ENCODE measurements around the gene CHIC2.

DNA sequence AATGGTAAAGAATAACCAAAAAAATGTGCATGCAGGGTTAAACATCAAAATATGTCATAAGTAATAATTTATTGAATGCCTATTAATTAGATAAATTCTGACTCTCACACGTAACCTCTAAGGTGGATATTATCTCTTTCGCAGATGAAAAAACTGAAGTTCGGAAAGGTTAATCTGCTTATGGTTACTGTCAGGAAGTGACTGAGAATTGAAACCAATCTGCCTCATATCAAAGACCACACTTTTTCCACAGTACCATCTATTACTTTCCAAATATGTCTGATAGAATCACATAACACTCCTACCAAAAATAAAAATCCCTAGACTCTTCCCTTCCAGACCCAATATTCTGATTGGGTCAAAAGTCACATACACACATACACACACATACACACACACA is 6.2 kb downstream of the CHIC2 start:
- TF ChIP-seq POLR2A (IDR thresholded peaks at IDR 0.05) = no peak
- TF ChIP-seq, protein P1, sequence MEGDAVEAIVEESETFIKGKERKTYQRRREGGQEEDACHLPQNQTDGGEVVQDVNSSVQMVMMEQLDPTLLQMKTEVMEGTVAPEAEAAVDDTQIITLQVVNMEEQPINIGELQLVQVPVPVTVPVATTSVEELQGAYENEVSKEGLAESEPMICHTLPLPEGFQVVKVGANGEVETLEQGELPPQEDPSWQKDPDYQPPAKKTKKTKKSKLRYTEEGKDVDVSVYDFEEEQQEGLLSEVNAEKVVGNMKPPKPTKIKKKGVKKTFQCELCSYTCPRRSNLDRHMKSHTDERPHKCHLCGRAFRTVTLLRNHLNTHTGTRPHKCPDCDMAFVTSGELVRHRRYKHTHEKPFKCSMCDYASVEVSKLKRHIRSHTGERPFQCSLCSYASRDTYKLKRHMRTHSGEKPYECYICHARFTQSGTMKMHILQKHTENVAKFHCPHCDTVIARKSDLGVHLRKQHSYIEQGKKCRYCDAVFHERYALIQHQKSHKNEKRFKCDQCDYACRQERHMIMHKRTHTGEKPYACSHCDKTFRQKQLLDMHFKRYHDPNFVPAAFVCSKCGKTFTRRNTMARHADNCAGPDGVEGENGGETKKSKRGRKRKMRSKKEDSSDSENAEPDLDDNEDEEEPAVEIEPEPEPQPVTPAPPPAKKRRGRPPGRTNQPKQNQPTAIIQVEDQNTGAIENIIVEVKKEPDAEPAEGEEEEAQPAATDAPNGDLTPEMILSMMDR (IDR thresholded peaks at IDR 0.05) = no peak
